GM18519 (cell line): ENCODE results near the gene TARBP1.
"Not testable (repeated sequence)": the region's sequence is repeated elsewhere in the genome, so short reads cannot be mapped to it uniquely, and the experiment has no call there.

Experiments
- ATAC-seq: cut with Tn5 transposase; IDR thresholded peaks from one replicate; pipeline ENCODE4 v1.9.1; 2021; ENCODE audit warnings: mild to moderate bottlenecking, moderate library complexity; ENCODE audit not compliant: unreplicated experiment, low FRiP score

The TARBP1 gene

DNA sequence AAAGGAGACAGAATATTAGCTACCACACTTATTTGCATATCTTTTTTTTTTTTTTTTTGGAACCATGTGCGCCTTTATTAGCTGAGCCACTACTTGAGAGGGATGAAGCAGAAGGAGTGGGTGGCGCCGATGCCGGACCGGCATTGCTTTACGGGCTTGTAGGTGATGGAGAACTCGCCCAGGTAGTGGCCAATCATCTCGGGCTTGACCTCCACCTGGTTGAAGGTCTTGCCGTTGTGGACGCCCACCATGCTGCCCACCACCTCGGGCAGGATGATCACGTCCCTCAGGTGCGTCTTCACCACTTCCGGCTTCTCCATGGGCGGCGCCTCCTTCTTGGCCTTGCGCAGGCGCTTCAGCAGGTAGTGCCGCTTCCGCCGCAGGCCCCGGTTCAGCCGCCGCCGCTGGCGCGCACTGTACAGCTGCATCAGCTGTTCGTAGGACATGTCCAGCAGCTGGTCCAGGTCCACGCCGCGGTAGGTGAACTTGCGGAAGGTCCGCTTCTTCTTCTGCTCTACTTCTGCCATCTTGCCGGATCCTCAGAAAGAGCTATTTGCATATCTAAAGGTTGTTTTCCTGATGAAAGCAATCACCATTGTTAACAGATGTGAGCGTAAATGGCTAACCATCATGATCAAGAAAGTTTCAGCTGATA is 122.2 kb downstream of the TARBP1 start:
- not testable (repeated sequence) for ATAC-seq

DNA sequence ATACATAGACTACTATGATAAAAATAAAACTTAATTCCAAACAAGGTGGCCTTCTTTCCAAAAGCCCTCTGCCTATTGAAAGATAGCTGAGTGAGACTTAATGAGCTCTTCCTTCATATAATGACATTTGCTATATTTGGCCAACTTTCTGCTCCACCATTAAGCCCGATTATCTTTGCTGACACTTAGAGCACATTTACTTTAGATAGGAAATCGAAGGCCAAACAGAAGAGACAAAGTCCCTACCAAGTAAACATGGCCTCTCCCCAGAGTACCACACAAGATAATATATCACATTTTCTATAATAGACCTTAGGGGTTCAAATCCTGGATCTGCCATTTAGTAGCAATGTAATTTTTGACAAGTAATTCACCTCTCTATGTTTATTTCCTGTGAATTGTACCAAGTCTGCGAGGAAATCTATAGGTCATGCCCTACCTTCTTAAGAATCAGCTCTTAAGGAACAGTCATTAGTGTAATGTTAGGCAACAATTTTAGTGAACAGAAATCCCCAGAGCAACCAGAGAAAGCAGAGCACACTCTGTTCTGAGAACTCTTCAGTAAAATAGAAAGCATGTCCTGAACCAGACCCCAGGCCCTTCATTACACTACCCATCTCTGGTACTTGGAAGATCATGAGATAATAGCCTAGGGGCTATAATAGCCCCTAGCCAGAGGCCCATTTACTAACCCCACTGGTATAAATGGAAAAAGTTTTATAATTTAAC is 123.0 kb downstream of the TARBP1 start:
- ATAC-seq = no peak

DNA sequence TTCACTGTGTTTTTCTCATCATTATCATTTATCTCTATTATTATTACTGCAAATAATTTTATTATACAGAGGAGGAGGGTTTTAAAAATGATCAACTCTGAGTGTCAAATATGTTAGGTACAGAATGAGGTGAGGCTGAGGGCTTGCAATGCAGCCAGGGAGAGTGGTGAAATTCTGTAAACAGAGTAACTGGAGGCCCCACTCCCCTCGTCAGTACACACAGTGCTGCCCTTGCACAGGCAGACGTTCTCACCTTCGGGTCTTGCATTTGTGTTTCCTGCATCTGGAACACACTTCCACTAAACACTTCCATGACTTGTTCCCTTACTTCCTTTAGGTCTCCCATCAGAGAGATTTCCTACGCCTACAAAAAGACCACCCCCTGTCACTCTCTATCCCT is 130.0 kb downstream of the TARBP1 start:
- ATAC-seq = no peak

DNA sequence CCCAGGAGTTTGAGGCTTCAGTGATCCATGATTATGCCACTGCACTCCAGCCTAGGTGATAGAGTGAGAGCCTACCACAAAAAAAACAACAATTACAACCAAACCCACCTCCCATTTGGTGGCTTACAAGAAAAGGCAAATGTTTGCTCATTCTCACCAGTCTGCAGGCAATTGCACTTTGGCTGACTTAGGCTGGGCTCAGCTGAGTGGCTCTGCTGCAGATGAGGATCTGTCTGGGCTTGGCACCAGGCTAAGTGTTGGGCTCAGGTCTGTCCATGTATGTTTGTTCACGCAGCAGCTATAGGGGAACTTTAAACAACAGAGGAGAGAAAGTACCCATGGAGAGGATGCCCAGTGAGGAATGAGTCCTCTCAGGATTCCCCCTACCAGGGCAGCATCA is 133.7 kb downstream of the TARBP1 start:
- ATAC-seq = no peak

DNA sequence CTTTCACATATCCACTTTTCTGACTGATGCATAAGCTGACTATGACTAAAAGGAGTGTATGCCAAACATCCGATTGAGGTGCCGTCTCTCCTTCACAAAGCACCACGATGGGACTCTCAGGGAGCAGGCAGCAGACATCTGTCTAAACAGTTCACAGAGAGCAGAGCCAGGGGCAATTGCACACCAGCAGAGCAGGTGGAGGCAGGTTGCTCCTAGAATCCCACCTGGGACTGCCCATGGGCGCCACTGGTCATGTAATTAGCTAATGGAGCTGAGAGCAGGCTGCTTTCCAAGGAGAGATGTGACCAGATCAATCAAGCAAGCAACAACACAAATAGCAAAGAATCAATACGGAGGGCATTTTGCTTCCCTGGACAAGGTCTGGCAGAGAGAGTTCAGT is 136.2 kb downstream of the TARBP1 start:
- no peak for ATAC-seq
